Measurements from ENCODE around the gene KCNQ1OT1.

KCNQ1OT1 gene

GRCh38 chr11:2718817-2719438 lies 19.1 kb upstream of the KCNQ1OT1 start:
- DNase-seq, result no peak

GRCh38 chr11:2717561-2718325 lies 17.9 kb upstream of the KCNQ1OT1 start:
- no peak for DNase-seq

- no peak for DNase-seq
Observed at GRCh38 chr11:2716376-2717095, 16.7 kb upstream of the KCNQ1OT1 start.

- DNase-seq, result no peak
Observed at GRCh38 chr11:2715716-2716350, 16.0 kb upstream of the KCNQ1OT1 start.

- DNase-seq, result no peak
Observed at GRCh38 chr11:2714871-2715270, 15.1 kb upstream of the KCNQ1OT1 start.

- DNase-seq, result no peak
Observed at GRCh38 chr11:2714463-2714800, 14.6 kb upstream of the KCNQ1OT1 start.

GRCh38 chr11:2713661-2714462 lies 14.1 kb upstream of the KCNQ1OT1 start:
- DNase-seq, result no peak

- no peak for DNase-seq
Observed at GRCh38 chr11:2713094-2713493, 13.3 kb upstream of the KCNQ1OT1 start.

- DNase-seq, result no peak
Observed at GRCh38 chr11:2711161-2711560, 11.4 kb upstream of the KCNQ1OT1 start.

- no peak for DNase-seq
Observed at GRCh38 chr11:2709429-2709828, 9.6 kb upstream of the KCNQ1OT1 start.

GRCh38 chr11:2708757-2709281 lies 9.0 kb upstream of the KCNQ1OT1 start:
- no peak for DNase-seq

GRCh38 chr11:2708151-2708581 lies 8.4 kb upstream of the KCNQ1OT1 start:
- DNase-seq, result no peak

- no peak for DNase-seq
Observed at GRCh38 chr11:2707736-2708135, 7.9 kb upstream of the KCNQ1OT1 start.

GRCh38 chr11:2706321-2706720 lies 6.5 kb upstream of the KCNQ1OT1 start:
- DNase-seq, result no peak

- no peak for DNase-seq
Observed at GRCh38 chr11:2704896-2705606, 5.3 kb upstream of the KCNQ1OT1 start.

GRCh38 chr11:2704356-2704755 lies 4.6 kb upstream of the KCNQ1OT1 start:
- no peak for DNase-seq

- no peak for DNase-seq
Observed at GRCh38 chr11:2703363-2704141, 3.8 kb upstream of the KCNQ1OT1 start.

- DNase-seq, result no peak
Observed at GRCh38 chr11:2702771-2703362, 3.1 kb upstream of the KCNQ1OT1 start.

- DNase-seq, result no peak
Observed at GRCh38 chr11:2701898-2702434, 2.2 kb upstream of the KCNQ1OT1 start.

GRCh38 chr11:2701230-2701629 lies 1.4 kb upstream of the KCNQ1OT1 start:
- DNase-seq, result no peak
